GM23338 (cell line): ENCODE data around the gene CDK5R1.

Experiments used
- CTCF ChIP-seq, 2 experiments: fragments of 200-600 bp in 1 of 2; sonication (generic) in 1 of 2; conservative IDR thresholded peaks; 2 replicates each; pipeline versions ENCODE4 v1.5.1 to v1.6.1; 2016 to 2017; ENCODE audit warnings: antibody characterized with exemption in 2 of 2, low read depth in 2 of 2, mild to moderate bottlenecking in 2 of 2, moderate library complexity in 1 of 2
- ETS1 ChIP-seq: IDR thresholded peaks from 2 replicates; pipeline ENCODE4 v1.6.1; 2016; ENCODE audit warnings: antibody characterized with exemption
- EZH2 ChIP-seq: fragments of 200-600 bp; sonication (generic); IDR thresholded peaks from one replicate; pipeline ENCODE4 v1.8.0; 2017; ENCODE audit warnings: antibody characterized with exemption, mild to moderate bottlenecking, low read depth; ENCODE audit not compliant: unreplicated experiment
- POLR2AphosphoS5 ChIP-seq: IDR thresholded peaks from 2 replicates; pipeline ENCODE4 v1.6.1; 2016; ENCODE audit warnings: antibody characterized with exemption, low read depth
- REST ChIP-seq: IDR thresholded peaks from one replicate; pipeline ENCODE4 v1.6.1; 2018; ENCODE audit warnings: antibody characterized with exemption; ENCODE audit not compliant: unreplicated experiment
- STAT1 ChIP-seq: IDR thresholded peaks from one replicate; pipeline ENCODE4 v1.6.1; 2016; ENCODE audit warnings: antibody characterized with exemption; ENCODE audit not compliant: unreplicated experiment

- TF ChIP-seq CTCF (conservative IDR thresholded peaks at IDR 0.05; ENCODE audit: low read depth in 2 of 2) = peak in 1 of 2 experiments; percentile 55; a peak in 2 of 4 replicates
- no peak for TF ChIP-seq POLR2AphosphoS5
- no peak for TF ChIP-seq EZH2
- TF ChIP-seq STAT1 = no peak
- no peak for TF ChIP-seq REST
- TF ChIP-seq ETS1 = no peak
These were observed 10.8 kb downstream of the CDK5R1 start for GRCh38 chr17:32497431-32498205.
